Liver (tissue), 9 donors: Measurements from ENCODE around the gene SPP2. TPM values are rescaled to one million over a fixed set of nuclear protein-coding genes. Genes with fewer than 3 reads are reported as not detected.

Experiments
- DNase-seq: peaks from one replicate; pipeline ENCODE4 v3.0.0-alpha.2; 2017; ENCODE audit warnings: low spot score
- H3K27ac ChIP-seq, 2 donors: one replicate each; pipeline ENCODE4 v1.7.0; 2013; ENCODE audit warnings: inconsistent platforms in 2 of 2, low read length in 2 of 2, control low read depth in 1 of 2, low read depth in 1 of 2, mild to moderate bottlenecking in 1 of 2
- H3K27me3 ChIP-seq, 4 donors: one replicate each; pipeline versions ENCODE4 v1.6.1 to v1.7.0; 2013; ENCODE audit warnings: low read length in 3 of 4, inconsistent platforms in 1 of 4, mild to moderate bottlenecking in 1 of 4, moderate library complexity in 1 of 4; ENCODE audit not compliant: control insufficient read depth in 4 of 4, insufficient read depth in 4 of 4
- H3K36me3 ChIP-seq, 4 donors: one replicate each; pipeline versions ENCODE4 v1.6.1 to v1.7.0; 2013; ENCODE audit warnings: low read length in 3 of 4, mild to moderate bottlenecking in 3 of 4, low read depth in 1 of 4, moderate library complexity in 1 of 4; ENCODE audit not compliant: control insufficient read depth in 4 of 4, insufficient read depth in 3 of 4
- H3K4me1 ChIP-seq, 4 donors: one replicate each; pipeline versions ENCODE4 v1.6.1 to v1.7.0; 2013; ENCODE audit warnings: low read length in 3 of 4, mild to moderate bottlenecking in 3 of 4, moderate library complexity in 1 of 4; ENCODE audit not compliant: control insufficient read depth in 4 of 4, insufficient read depth in 4 of 4
- H3K4me3 ChIP-seq, 3 donors: one replicate each; pipeline versions ENCODE4 v1.6.1 to v1.7.0; 2013; ENCODE audit warnings: low read length in 3 of 3, control low read depth in 1 of 3, low read depth in 1 of 3, mild to moderate bottlenecking in 1 of 3
- H3K9ac ChIP-seq, 2 donors: one replicate each; pipeline ENCODE4 v1.7.0; 2013; ENCODE audit warnings: low read length in 2 of 2, mild to moderate bottlenecking in 2 of 2, moderate library complexity in 2 of 2, control low read depth in 1 of 2, low read depth in 1 of 2
- H3K9me3 ChIP-seq, 4 donors: one replicate each; pipeline versions ENCODE4 v1.6.1 to v1.7.0; 2013; ENCODE audit warnings: low read length in 3 of 4; ENCODE audit not compliant: control insufficient read depth in 4 of 4
- ATF3 ChIP-seq: IDR thresholded peaks from 2 replicates; pipeline ENCODE4 v1.6.1; 2016; ENCODE audit warnings: antibody characterized with exemption
- CTCF ChIP-seq: fragments of 150-350 bp; IDR thresholded peaks from 2 replicates; pipeline ENCODE4 v1.5.1; 2017; ENCODE audit warnings: improper control_type of control experiment, low read depth, low read length; ENCODE audit not compliant: missing input control
- EGR1 ChIP-seq, 2 donors: IDR thresholded peaks; 2 replicates each; pipeline ENCODE4 v1.6.1; 2016 to 2018; ENCODE audit warnings: antibody characterized with exemption in 2 of 2, low read depth in 2 of 2
- FOXA1 ChIP-seq: IDR thresholded peaks from 2 replicates; pipeline ENCODE4 v1.6.1; 2016; ENCODE audit warnings: antibody characterized with exemption
- FOXA2 ChIP-seq: IDR thresholded peaks from 2 replicates; pipeline ENCODE4 v1.6.1; 2016; ENCODE audit warnings: antibody characterized with exemption
- GABPA ChIP-seq, 2 donors: IDR thresholded peaks in 1 of 2; conservative IDR thresholded peaks in 1 of 2; 2 replicates each; pipeline ENCODE4 v1.6.1; 2016; ENCODE audit warnings: antibody characterized with exemption in 2 of 2, mild to moderate bottlenecking in 1 of 2, moderate library complexity in 1 of 2
- HNF4A ChIP-seq, 2 donors: conservative IDR thresholded peaks; 2 replicates each; pipeline ENCODE4 v1.6.1; 2016; ENCODE audit warnings: antibody characterized with exemption in 2 of 2, mild to moderate bottlenecking in 2 of 2
- HNF4G ChIP-seq: IDR thresholded peaks from 2 replicates; pipeline ENCODE4 v1.6.1; 2016; ENCODE audit warnings: antibody characterized with exemption
- JUND ChIP-seq, 2 donors: IDR thresholded peaks; 2 replicates each; pipeline ENCODE4 v1.6.1; 2016; ENCODE audit warnings: antibody characterized with exemption in 2 of 2
- NR2F2 ChIP-seq: IDR thresholded peaks from 2 replicates; pipeline ENCODE4 v1.6.1; 2016; ENCODE audit warnings: antibody characterized with exemption
- RAD21 ChIP-seq, 2 donors: IDR thresholded peaks; 2 replicates each; pipeline ENCODE4 v1.6.1; 2016; ENCODE audit warnings: antibody characterized with exemption in 2 of 2, mild to moderate bottlenecking in 2 of 2
- RXRA ChIP-seq, 2 donors: IDR thresholded peaks; 2 replicates each; pipeline ENCODE4 v1.6.1; 2017 to 2018; ENCODE audit warnings: antibody characterized with exemption in 2 of 2, mild to moderate bottlenecking in 1 of 2
- SP1 ChIP-seq: IDR thresholded peaks from 2 replicates; pipeline ENCODE4 v1.6.1; 2018; ENCODE audit warnings: antibody characterized with exemption, mild to moderate bottlenecking
- TAF1 ChIP-seq: conservative IDR thresholded peaks from 2 replicates; pipeline ENCODE4 v1.6.1; 2016; ENCODE audit warnings: antibody characterized with exemption, mild to moderate bottlenecking
- YY1 ChIP-seq: IDR thresholded peaks from 2 replicates; pipeline ENCODE4 v1.6.1; 2016; ENCODE audit warnings: antibody characterized with exemption, mild to moderate bottlenecking
- ZBTB33 ChIP-seq: IDR thresholded peaks from 2 replicates; pipeline ENCODE4 v1.6.1; 2016; ENCODE audit warnings: antibody characterized with exemption
- WGBS: extraction: QIAGEN DNeasy Blood & Tissue Kit; methylation state at CpG from one replicate; pipeline ENCODE4 v1.1.7; 2013; 5-methylcytosine and 5-hydroxymethylcytosine counted together
- polyA plus RNA-seq, 2 donors: library from polyadenylated mRNA; stranded (reverse) in 1 of 2; unstranded in 1 of 2; fragments of 200-250 nt in 1 of 2; fragments of >200 nt in 1 of 2; fragmentation: Nextera tagmentation in 1 of 2; extraction: Ambion mirVana in 1 of 2; gene quantifications; one replicate each; pipeline versions ENCODE4 v1.2.1 to v1.2.3, GENCODE V29; 2013 to 2015
- total RNA-seq, 2 donors: library from RNA; depleted of rRNA; stranded (reverse); fragments of >200 nt; gene quantifications; one replicate each; pipeline ENCODE4 v1.2.3, GENCODE V29; 2014
- TF ChIP-seq, protein P1 (sequence below): IDR thresholded peaks from 2 replicates; pipeline ENCODE4 v1.6.1; 2016; ENCODE audit warnings: antibody characterized with exemption
- TF ChIP-seq, protein P2 (sequence below): IDR thresholded peaks from 2 replicates; pipeline ENCODE4 v1.6.1; 2016; ENCODE audit warnings: antibody characterized with exemption, mild to moderate bottlenecking
- donor health status: healthy.
- donor health status: healthy.
- donor health status: healthy.
- donor health status: healthy.
- donor health status: healthy.

Gene SPP2
- total and polyA plus RNA-seq, 4 donors: 76.7 to 584 (median 147) TPM

DNA sequence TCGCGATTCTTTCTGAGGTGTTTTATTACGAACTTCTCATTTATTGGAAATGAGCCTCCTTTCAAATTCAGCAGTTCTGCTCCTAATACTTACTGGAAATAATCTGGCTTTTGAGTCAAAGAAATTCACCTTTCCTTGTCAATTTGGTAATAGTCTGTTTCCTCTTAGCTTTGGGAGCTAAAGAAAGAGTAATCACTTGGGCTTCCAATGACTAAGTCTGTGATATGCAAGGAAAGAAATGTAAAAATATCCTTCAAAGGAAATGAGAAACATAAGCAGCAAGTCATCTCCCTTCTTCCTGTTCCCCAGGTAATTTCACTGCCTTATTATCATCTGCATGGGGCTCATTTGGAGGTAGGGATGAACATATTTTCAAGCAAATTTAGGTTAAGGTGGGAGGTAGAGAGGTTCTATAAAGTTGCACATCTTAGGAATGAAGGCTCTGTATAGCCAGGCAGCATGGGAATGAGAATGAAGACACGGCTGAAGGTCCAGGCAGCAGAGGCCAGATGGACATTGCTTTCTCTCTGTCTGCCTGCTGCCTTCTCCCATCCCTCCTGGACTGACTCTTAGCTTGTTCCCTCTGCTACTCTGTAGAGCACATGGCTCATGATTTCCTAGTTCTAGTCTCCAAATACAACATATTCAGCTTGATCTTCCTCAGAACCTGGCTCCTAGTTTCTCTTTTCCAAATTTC, 1.0 kb downstream of the SPP2 start:
- H3K27ac ChIP-seq: peak overlapping the region in 1 of 2 donors; percentile 67
- 44% methylated on average over 4 of the region's 4 CpGs for WGBS
- TF ChIP-seq SP1 (no peak), EGR1 (IDR thresholded peaks at IDR 0.05; ENCODE audit: low read depth in 2 of 2) (no peak), FOXA2 (no peak), FOXA1 (no peak), HNF4G (no peak), CTCF (no peak), HNF4A (conservative IDR thresholded peaks at IDR 0.05) (no peak), GABPA (IDR thresholded peaks at IDR 0.05 in 1 of 2, conservative IDR thresholded peaks at IDR 0.05 in 1 of 2) (no peak), YY1 (no peak), RXRA (IDR thresholded peaks at IDR 0.05) (no peak)
- H3K4me1 ChIP-seq: peaks cover 0 to 27% (median 5%) of the 10 kb centered on the region in 4 donors
- H3K27me3 ChIP-seq: no peaks in the 10 kb centered on the region
- H3K36me3 ChIP-seq: peaks cover 0 to 5% (median 0%) of the 10 kb centered on the region in 4 donors
- H3K9me3 ChIP-seq: no peaks in the 10 kb centered on the region
- H3K4me3 ChIP-seq: peak overlapping the region; percentile 42 to 86 (median 74)
- peak overlapping the region in 1 of 2 donors; percentile 97 for H3K9ac ChIP-seq
- no peak for DNase-seq

DNA sequence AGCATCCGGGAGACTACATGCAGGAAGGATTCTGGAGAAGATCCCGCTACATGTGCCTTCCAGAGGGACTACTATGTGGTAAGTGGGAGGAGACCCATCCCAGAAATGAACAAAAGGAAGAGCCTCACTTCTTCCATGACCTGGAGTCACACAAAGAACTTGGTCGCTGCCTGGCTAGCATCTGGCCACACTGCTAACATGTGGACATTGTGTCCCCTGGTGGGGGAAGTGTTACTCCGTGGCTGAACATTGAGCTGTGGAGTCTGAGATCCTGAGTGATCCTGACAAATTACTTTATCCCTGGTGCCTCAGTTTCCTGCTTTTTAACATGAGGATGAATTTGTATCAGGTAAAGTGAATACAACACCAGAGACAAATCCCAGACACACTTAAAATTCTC, 8.4 kb downstream of the SPP2 start:
- Histone ChIP-seq H3K9ac (no peak overlapping the region), H3K36me3 (peaks cover 0 to 31% (median 8%) of the 10 kb centered on the region in 4 donors), H3K27ac (no peak overlapping the region), H3K9me3 (no peaks in the 10 kb centered on the region), H3K27me3 (no peaks in the 10 kb centered on the region), H3K4me3 (no peak overlapping the region), H3K4me1 (peaks cover 0 to 29% (median 3%) of the 10 kb centered on the region in 4 donors)
- no peak for TF ChIP-seq SP1
- TF ChIP-seq ATF3: no peak
- no peak for TF ChIP-seq EGR1 (IDR thresholded peaks at IDR 0.05; ENCODE audit: low read depth in 2 of 2)
- TF ChIP-seq GABPA (IDR thresholded peaks at IDR 0.05 in 1 of 2, conservative IDR thresholded peaks at IDR 0.05 in 1 of 2): no peak
- TF ChIP-seq, protein P1, sequence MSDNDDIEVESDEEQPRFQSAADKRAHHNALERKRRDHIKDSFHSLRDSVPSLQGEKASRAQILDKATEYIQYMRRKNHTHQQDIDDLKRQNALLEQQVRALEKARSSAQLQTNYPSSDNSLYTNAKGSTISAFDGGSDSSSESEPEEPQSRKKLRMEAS: no peak
- TF ChIP-seq NR2F2: no peak
- TF ChIP-seq ZBTB33: no peak
- TF ChIP-seq FOXA1: no peak
- no peak for TF ChIP-seq YY1
- TF ChIP-seq JUND (IDR thresholded peaks at IDR 0.05): no peak
- no peak for TF ChIP-seq HNF4A (conservative IDR thresholded peaks at IDR 0.05)
- no peak for TF ChIP-seq TAF1
- no peak for TF ChIP-seq RAD21 (IDR thresholded peaks at IDR 0.05)
- TF ChIP-seq FOXA2: no peak
- TF ChIP-seq HNF4G: no peak
- no peak for TF ChIP-seq CTCF
- TF ChIP-seq RXRA (IDR thresholded peaks at IDR 0.05): no peak
- TF ChIP-seq, protein P2, sequence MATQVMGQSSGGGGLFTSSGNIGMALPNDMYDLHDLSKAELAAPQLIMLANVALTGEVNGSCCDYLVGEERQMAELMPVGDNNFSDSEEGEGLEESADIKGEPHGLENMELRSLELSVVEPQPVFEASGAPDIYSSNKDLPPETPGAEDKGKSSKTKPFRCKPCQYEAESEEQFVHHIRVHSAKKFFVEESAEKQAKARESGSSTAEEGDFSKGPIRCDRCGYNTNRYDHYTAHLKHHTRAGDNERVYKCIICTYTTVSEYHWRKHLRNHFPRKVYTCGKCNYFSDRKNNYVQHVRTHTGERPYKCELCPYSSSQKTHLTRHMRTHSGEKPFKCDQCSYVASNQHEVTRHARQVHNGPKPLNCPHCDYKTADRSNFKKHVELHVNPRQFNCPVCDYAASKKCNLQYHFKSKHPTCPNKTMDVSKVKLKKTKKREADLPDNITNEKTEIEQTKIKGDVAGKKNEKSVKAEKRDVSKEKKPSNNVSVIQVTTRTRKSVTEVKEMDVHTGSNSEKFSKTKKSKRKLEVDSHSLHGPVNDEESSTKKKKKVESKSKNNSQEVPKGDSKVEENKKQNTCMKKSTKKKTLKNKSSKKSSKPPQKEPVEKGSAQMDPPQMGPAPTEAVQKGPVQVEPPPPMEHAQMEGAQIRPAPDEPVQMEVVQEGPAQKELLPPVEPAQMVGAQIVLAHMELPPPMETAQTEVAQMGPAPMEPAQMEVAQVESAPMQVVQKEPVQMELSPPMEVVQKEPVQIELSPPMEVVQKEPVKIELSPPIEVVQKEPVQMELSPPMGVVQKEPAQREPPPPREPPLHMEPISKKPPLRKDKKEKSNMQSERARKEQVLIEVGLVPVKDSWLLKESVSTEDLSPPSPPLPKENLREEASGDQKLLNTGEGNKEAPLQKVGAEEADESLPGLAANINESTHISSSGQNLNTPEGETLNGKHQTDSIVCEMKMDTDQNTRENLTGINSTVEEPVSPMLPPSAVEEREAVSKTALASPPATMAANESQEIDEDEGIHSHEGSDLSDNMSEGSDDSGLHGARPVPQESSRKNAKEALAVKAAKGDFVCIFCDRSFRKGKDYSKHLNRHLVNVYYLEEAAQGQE: no peak
- no peak for DNase-seq
- 87% methylated on average over 4 of the region's 4 CpGs for WGBS
